HCT116 (cell line): Measurements from ENCODE around the gene TMEM156. TPM values are rescaled to one million over a fixed set of nuclear protein-coding genes. Genes with fewer than 3 reads are reported as not detected.

Source experiments
- ATAC-seq: fragments of 200-7000 bp; cut with Tn5 transposase; 2 replicates; pipeline ENCODE4 v1.9.1; 2020; ENCODE audit warnings: mild to moderate bottlenecking, moderate library complexity
- BruUV-seq: library from RNA; stranded (reverse); fragments of 400-500 nt; replicated peaks from 2 replicates; lab custom pipeline; 2021; lab: Mats Ljungman, UMichigan
- CTCF ChIA-PET: fragments of 300-600 bp; sonication (Branson Sonifier 250); formaldehyde crosslinking; loops from one replicate; lab custom pipeline; 2021; ENCODE audit warnings: antibody characterized with exemption; lab: Charles Lee
- POLR2A ChIA-PET: fragments of 300-600, 350-600 bp; sonication (Branson Sonifier 250); formaldehyde crosslinking; loops from one replicate; lab custom pipeline; 2021; ENCODE audit warnings: antibody characterized with exemption; lab: Charles Lee
- RAD21 ChIA-PET, 2 experiments: fragments of 300-600 bp; sonication (Branson Sonifier 250); formaldehyde crosslinking; loops; one replicate each; lab custom pipeline; 2023; ENCODE audit warnings: low total read pairs in 2 of 2; ENCODE audit not compliant: uncharacterized antibody in 2 of 2, unreplicated experiment in 2 of 2, low non-redundant PET in 1 of 2; lab: Charles Lee
- DNase-seq: peaks from one replicate; pipeline ENCODE4 v3.0.0-alpha.2; 2010; ENCODE audit warnings: low read depth, low spot score
- H2AFZ ChIP-seq: fragments of 200-600 bp; shearing (Covaris generic), sonication (generic); 2 replicates; pipeline ENCODE4 v1.6.1; 2017; ENCODE audit warnings: low read depth, mixed run types, mixed read lengths, antibody characterized with exemption, low read length; ENCODE audit not compliant: poor library complexity, severe bottlenecking
- H3K27ac ChIP-seq: 2 replicates; pipeline ENCODE4 v1.5.1; 2012; ENCODE audit warnings: low read depth, low read length
- H3K27me3 ChIP-seq: fragments of 200-600 bp; sonication (generic); 2 replicates; pipeline ENCODE4 v1.6.1; 2016; ENCODE audit warnings: mixed run types, low read length, mixed read lengths; ENCODE audit not compliant: insufficient read depth
- H3K36me3 ChIP-seq, 2 experiments: fragments of 200-500 bp in 1 of 2; fragments of 200-600 bp in 1 of 2; sonication (Bioruptor generic) in 1 of 2; sonication (generic) in 1 of 2; 2 replicates each; pipeline versions ENCODE4 v1.5.1 to v1.6.1; 2014 to 2016; ENCODE audit warnings: low read length in 2 of 2, inconsistent platforms in 1 of 2, mixed read lengths in 1 of 2, mixed run types in 1 of 2; ENCODE audit not compliant: insufficient read depth in 2 of 2, control insufficient read depth in 1 of 2
- H3K4me1 ChIP-seq, 2 experiments: fragments of 200-600 bp in 1 of 2; sonication (generic) in 1 of 2; 2 replicates each; pipeline versions ENCODE4 v1.5.1 to v1.6.1; 2012 to 2017; ENCODE audit warnings: low read length in 2 of 2, inconsistent platforms in 1 of 2, mild to moderate bottlenecking in 1 of 2, mixed read lengths in 1 of 2, mixed run types in 1 of 2, moderate library complexity in 1 of 2; ENCODE audit not compliant: insufficient read depth in 2 of 2, control insufficient read depth in 1 of 2
- H3K4me2 ChIP-seq: fragments of 200-600 bp; sonication (generic); 2 replicates; pipeline ENCODE4 v1.6.1; 2017; ENCODE audit warnings: mixed run types, low read length, mixed read lengths
- H3K4me3 ChIP-seq, 2 experiments: fragments of 200-600 bp in 1 of 2; sonication (generic) in 1 of 2; replicated peaks in 1 of 2; 2 replicates each; pipeline ENCODE4 v1.5.1; 2011 to 2016; ENCODE audit warnings: low read length in 2 of 2, control low read depth in 1 of 2, low read depth in 1 of 2, mild to moderate bottlenecking in 1 of 2, mixed read lengths in 1 of 2, mixed run types in 1 of 2
- H3K79me2 ChIP-seq: fragments of 200-600 bp; sonication (generic); 2 replicates; pipeline ENCODE4 v1.6.1; 2017; ENCODE audit warnings: mild to moderate bottlenecking, mixed run types, low read length, moderate library complexity, mixed read lengths; ENCODE audit not compliant: insufficient read depth
- H3K9ac ChIP-seq: fragments of 200-600 bp; sonication (generic); 2 replicates; pipeline ENCODE4 v1.6.1; 2016; ENCODE audit warnings: low read length, mixed read lengths
- H3K9me2 ChIP-seq: fragments of 200-600 bp; sonication (generic), shearing (Covaris generic); 2 replicates; pipeline ENCODE4 v1.6.1; 2017; ENCODE audit warnings: mixed run types, mild to moderate bottlenecking, moderate library complexity; ENCODE audit not compliant: insufficient read depth
- H3K9me3 ChIP-seq, 2 experiments: fragments of 200-500 bp in 1 of 2; fragments of 200-600 bp in 1 of 2; sonication (Bioruptor generic) in 1 of 2; sonication (generic) in 1 of 2; 2 replicates each; pipeline ENCODE4 v1.6.1; 2014 to 2017; ENCODE audit warnings: low read length in 2 of 2, mixed read lengths in 2 of 2, inconsistent platforms in 1 of 2, low read depth in 1 of 2, mild to moderate bottlenecking in 1 of 2, mixed run types in 1 of 2, moderate library complexity in 1 of 2; ENCODE audit not compliant: control insufficient read depth in 1 of 2, insufficient read depth in 1 of 2
- H4K20me1 ChIP-seq: fragments of 200-600 bp; sonication (generic), shearing (Covaris generic); 2 replicates; pipeline ENCODE4 v1.6.1; 2017; ENCODE audit warnings: mixed run types, mild to moderate bottlenecking, moderate library complexity; ENCODE audit not compliant: insufficient read depth
- ATF3 ChIP-seq: IDR thresholded peaks from 2 replicates; pipeline ENCODE4 v1.6.1; 2012
- CBX3 ChIP-seq: IDR thresholded peaks from 2 replicates; pipeline ENCODE4 v1.6.1; 2012; ENCODE audit warnings: low read depth
- CEBPB ChIP-seq: IDR thresholded peaks from 2 replicates; pipeline ENCODE4 v1.6.1; 2012; ENCODE audit warnings: low read depth
- EGR1 ChIP-seq: IDR thresholded peaks from 2 replicates; pipeline ENCODE4 v1.6.1; 2012; ENCODE audit warnings: low read depth
- ELF1 ChIP-seq: IDR thresholded peaks from 2 replicates; pipeline ENCODE4 v1.6.1; 2012; ENCODE audit warnings: low read depth, borderline replicate concordance
- EZH2 ChIP-seq: fragments of 200-600 bp; sonication (generic); IDR thresholded peaks from 2 replicates; pipeline ENCODE4 v1.6.1; 2017; ENCODE audit warnings: antibody characterized with exemption, mixed run types
- EZH2phosphoT487 ChIP-seq: fragments of 200-600 bp; IDR thresholded peaks from 2 replicates; pipeline ENCODE4 v1.6.1; 2018; ENCODE audit warnings: antibody characterized with exemption, borderline replicate concordance
- POLR2AphosphoS5 ChIP-seq: IDR thresholded peaks from 2 replicates; pipeline ENCODE4 v1.6.1; 2011; ENCODE audit warnings: mild to moderate bottlenecking, low read depth, low read length, moderate library complexity
- RAD21 ChIP-seq: IDR thresholded peaks from 2 replicates; pipeline ENCODE4 v1.6.1; 2012; ENCODE audit warnings: low read depth, mild to moderate bottlenecking
- SP1 ChIP-seq: IDR thresholded peaks from 2 replicates; pipeline ENCODE4 v1.6.1; 2012; ENCODE audit warnings: low read depth
- SRF ChIP-seq: IDR thresholded peaks from 2 replicates; pipeline ENCODE4 v1.6.1; 2012; ENCODE audit warnings: low read depth
- TCF7L2 ChIP-seq: IDR thresholded peaks from 2 replicates; pipeline ENCODE4 v1.7.0; 2011; ENCODE audit warnings: borderline replicate concordance, inconsistent platforms; ENCODE audit not compliant: insufficient read depth, insufficient read length; ENCODE audit errors: extremely low read depth
- YY1 ChIP-seq: IDR thresholded peaks from 2 replicates; pipeline ENCODE4 v1.6.1; 2011; ENCODE audit warnings: low read length, low read depth, moderate library complexity, mild to moderate bottlenecking; ENCODE audit not compliant: insufficient replicate concordance; ENCODE audit errors: extremely low read depth
- ZNF274 ChIP-seq: fragments of 200-500 bp; sonication (Bioruptor generic); IDR thresholded peaks from 2 replicates; pipeline ENCODE4 v1.6.1; 2014; ENCODE audit warnings: mild to moderate bottlenecking, low read depth, low read length, inconsistent platforms
- intact Hi-C: fragments of 100-400 bp; cut with micrococcal nuclease; formaldehyde crosslinking; loops from 2 replicates; pipeline ENCODE4 v1.10.0; 2022
- total RNA-seq: library from RNA; stranded (reverse); gene quantifications from one replicate; pipeline ENCODE4 v1.2.1, GENCODE V29; 2021; ENCODE audit not compliant: unreplicated experiment
- TF ChIP-seq, protein P1 (sequence below): IDR thresholded peaks from 2 replicates; pipeline ENCODE4 v1.6.1; 2012; ENCODE audit warnings: low read depth

The TMEM156 gene
- total RNA-seq, 1 experiment from 2014 or later: 0.22 TPM

GRCh38 chr4:38967260-38968095, 64.7 kb downstream of the TMEM156 start (continued):
- TF ChIP-seq POLR2AphosphoS5 (peak; percentile 44; the same call in 1 of the 2 replicates), RAD21 (no peak), ELF1 (no peak), ZNF274 (no peak), SRF (0 out of 2 replicates have a peak, but pooled peaks have one; percentile 29)
- TF ChIP-seq, all 23 proteins: peak for 12

DNA sequence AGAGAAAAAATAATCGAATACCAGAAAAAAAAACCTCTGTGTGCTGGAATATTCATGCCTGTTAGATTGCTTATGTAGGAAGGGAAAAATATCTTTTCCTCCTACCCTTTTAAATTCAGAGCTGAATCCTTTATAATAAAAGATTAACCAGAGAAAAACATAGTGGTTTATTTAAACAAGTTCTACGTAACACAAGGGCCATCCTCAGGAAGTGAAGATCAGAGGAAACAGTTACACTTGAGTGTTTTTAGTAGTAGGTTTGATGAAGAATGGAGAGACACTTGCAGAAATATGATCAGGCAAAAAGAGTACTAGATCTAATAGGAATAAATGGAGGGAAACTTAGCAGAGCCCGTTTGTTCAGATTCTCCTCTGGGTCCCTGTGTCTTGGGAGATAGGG, 66.3 kb downstream of the TMEM156 start:
- Histone ChIP-seq H3K4me1 (0 out of 4 replicates have a peak, but pooled peaks cover 0 to 3% of the 10 kb centered on the region in 2 experiments), H3K9me2 (no peaks in the 10 kb centered on the region), H3K9ac (no peak overlapping the region), H3K4me3 (no peak overlapping the region), H2AFZ (no peak overlapping the region), H3K79me2 (no peaks in the 10 kb centered on the region), H3K27ac (no peak overlapping the region), H3K4me2 (no peak overlapping the region), H3K9me3 (no peaks in the 10 kb centered on the region), H3K36me3 (no peaks in the 10 kb centered on the region), H4K20me1 (no peaks in the 10 kb centered on the region), H3K27me3 (no peaks in the 10 kb centered on the region)
- no TSS peak for BruUV-seq
- ChIA-PET RAD21 (no interaction called here), POLR2A (no interaction called here), CTCF (no interaction called here)
- ATAC-seq (no peak), DNase-seq (no peak)
- intact Hi-C loops: no loop called here
- TF ChIP-seq EZH2 (no peak), EGR1 (no peak), ATF3 (no peak), SRF (no peak), POLR2AphosphoS5 (no peak), RAD21 (no peak), TCF7L2 (no peak), ELF1 (no peak), ZNF274 (no peak), CBX3 (no peak), EZH2phosphoT487 (no peak), CEBPB (no peak), SP1 (no peak), YY1 (no peak)
- TF ChIP-seq, protein P1, sequence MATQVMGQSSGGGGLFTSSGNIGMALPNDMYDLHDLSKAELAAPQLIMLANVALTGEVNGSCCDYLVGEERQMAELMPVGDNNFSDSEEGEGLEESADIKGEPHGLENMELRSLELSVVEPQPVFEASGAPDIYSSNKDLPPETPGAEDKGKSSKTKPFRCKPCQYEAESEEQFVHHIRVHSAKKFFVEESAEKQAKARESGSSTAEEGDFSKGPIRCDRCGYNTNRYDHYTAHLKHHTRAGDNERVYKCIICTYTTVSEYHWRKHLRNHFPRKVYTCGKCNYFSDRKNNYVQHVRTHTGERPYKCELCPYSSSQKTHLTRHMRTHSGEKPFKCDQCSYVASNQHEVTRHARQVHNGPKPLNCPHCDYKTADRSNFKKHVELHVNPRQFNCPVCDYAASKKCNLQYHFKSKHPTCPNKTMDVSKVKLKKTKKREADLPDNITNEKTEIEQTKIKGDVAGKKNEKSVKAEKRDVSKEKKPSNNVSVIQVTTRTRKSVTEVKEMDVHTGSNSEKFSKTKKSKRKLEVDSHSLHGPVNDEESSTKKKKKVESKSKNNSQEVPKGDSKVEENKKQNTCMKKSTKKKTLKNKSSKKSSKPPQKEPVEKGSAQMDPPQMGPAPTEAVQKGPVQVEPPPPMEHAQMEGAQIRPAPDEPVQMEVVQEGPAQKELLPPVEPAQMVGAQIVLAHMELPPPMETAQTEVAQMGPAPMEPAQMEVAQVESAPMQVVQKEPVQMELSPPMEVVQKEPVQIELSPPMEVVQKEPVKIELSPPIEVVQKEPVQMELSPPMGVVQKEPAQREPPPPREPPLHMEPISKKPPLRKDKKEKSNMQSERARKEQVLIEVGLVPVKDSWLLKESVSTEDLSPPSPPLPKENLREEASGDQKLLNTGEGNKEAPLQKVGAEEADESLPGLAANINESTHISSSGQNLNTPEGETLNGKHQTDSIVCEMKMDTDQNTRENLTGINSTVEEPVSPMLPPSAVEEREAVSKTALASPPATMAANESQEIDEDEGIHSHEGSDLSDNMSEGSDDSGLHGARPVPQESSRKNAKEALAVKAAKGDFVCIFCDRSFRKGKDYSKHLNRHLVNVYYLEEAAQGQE: no peak
